Kidney glomerular epithelial cell (primary cell): ENCODE results near the gene RAB34.

Source experiments
- DNase-seq: peaks from one replicate; lab custom pipeline; 2025; lab: John Stamatoyannopoulos, UW

Gene RAB34

DNA sequence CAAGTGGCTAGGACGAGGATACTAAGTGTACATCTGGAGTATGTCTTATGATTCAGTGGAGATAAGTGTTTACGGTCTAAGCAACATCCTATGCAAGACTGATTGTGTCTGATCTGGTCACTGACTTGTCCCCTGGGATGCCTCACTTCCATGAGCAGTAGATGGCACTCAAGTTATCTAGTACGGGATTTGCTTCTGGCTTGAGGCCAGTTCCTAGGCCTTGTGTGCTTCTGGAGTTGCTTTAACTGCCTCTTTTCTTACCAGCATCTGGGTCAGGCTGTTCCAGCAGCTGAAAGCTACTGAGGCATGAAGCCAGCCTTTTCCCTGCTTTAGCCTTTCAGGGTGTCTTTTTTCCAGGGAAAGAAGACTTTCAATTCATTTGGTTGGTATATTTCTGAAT, 32.7 kb downstream of the RAB34 start:
- no peak for DNase-seq

DNA sequence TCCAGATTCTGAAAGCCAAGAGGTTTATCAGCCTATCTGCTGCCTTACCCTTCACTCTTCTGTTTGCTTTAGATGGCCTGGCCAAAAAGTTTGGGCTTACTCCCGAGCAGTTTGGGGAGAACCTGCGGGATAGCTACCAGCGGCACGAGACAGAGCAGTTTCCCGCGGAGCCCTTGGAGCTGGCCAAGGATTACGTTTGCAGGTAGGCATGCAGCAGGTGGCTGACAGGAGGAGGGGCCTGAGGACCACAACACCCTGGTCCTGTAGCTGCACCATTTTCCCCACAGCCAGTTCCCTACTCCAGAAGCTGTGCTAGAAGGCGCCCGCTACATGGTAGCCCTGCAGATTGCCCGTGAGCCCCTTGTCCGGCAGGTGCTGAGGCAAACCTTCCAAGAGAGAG, 35.0 kb downstream of the RAB34 start:
- no peak for DNase-seq

DNA sequence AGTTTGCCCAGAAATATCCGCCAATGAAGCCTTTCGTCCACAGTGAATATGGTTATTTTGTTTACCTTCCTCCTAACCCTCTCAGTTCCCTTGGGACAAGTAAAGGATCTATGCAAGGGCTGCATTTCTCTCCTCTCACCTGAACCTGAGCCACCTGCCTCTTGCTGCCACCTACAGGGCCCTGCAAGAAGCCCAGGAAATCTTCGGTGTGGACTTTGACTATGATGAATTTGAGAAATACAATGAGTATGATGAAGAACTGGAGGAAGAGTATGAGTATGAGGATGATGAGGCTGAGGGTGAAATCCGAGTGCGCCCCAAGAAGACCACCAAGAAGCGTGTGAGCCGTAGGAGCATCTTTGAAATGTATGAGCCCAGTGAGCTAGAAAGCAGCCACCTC, 41.7 kb downstream of the RAB34 start:
- peak; percentile 6 for DNase-seq

DNA sequence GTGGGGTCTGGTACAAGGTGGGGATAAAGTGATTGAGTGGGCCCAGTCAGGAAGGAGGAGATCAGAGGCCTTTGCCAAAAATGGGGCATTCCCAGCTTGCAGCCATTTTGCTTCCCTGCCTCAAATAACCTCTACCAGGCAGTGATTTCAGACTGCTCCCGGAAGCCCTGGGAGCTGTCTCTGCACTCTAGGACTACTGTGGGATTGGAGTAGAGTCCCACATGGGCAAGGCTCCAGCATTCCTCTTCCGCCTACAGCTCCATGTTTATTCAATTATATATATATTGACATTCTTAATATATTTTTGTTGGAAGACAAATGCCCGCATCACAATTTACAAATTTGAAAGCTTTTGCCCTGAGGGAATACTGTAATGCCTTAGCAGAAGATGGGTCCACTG, 42.2 kb downstream of the RAB34 start:
- no peak for DNase-seq

DNA sequence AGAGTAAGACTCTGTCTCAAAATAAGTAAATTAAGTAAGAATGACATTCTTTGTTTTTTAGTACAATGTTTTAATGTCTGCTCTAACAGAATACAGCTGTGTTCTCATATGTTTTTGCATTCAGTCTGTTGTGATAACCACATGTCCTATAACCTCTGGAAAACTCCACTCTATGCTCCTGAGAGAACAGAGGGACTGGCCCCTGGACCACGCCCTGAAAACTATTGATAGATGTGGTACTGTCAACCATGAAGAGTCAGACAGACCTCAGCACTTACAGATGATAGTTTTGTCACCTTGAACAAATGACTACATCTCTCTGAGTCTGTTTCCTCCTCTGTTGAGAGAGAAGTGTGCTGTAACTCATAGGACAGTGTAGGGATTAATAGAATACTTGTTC, 47.8 kb downstream of the RAB34 start:
- DNase-seq: no peak

DNA sequence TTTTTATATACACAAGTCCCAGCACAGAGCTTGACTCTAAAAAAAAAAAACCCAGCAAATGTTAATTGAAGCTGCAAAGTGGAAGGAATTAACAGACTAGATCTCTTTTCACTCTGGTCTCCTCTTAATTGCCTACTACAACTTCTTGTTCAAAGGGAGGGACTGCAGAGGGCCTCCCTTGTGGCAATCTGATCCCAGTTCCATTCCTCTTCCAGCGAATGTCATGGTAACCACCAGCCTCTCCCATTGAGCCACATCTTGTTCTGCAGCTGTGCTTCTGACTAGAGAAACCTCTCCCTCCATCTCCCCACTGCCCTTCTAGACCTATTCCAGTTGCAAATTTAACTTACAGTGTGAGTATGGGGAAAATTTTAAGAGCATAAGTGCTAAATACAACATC, 49.8 kb downstream of the RAB34 start:
- DNase-seq: no peak

DNA sequence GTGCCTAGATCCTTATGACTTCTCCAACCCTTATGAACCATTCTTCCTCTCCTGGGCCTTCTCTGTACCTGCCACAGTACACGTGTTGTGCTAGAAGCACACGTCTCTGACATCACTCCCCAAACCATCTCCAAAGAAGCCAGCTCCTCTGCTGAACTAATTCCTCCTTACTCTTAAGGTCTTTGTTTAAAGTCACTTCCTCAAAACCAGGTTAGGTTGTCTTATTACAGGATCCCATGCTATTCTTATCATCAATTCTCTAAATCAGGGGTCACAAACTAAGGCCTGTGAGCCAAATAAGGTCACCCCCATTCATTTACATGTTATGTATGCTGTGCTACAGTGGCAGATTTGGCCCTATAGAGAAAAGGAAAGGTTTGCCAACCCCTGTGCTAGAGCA, 51.7 kb downstream of the RAB34 start:
- DNase-seq: no peak
